Neural progenitor cell (in vitro differentiated cells): ENCODE data around the gene MFAP5. TPM values are rescaled to one million over a fixed set of nuclear protein-coding genes. Genes with fewer than 3 reads are reported as not detected.

Source experiments
- DNase-seq: peaks from one replicate; pipeline ENCODE4 v3.0.0-alpha.2; 2016; ENCODE audit warnings: low spot score
- H2AFZ ChIP-seq: fragments of 200-600 bp; sonication (generic); replicated peaks from 2 replicates; pipeline ENCODE4 v1.6.1; 2016; ENCODE audit warnings: antibody characterized with exemption
- H3F3A ChIP-seq: fragments of 200-600 bp; sonication (generic); 2 replicates; pipeline ENCODE4 v1.6.1; 2016; ENCODE audit warnings: antibody characterized with exemption, low read depth
- H3K27ac ChIP-seq: fragments of 200-600 bp; sonication (generic); 2 replicates; pipeline ENCODE4 v1.5.1; 2016; ENCODE audit warnings: mild to moderate bottlenecking
- H3K27me3 ChIP-seq: fragments of 200-600 bp; sonication (generic); 2 replicates; pipeline ENCODE4 v1.6.1; 2016; ENCODE audit warnings: mild to moderate bottlenecking, moderate library complexity
- H3K36me3 ChIP-seq: fragments of 200-600 bp; sonication (generic); 2 replicates; pipeline ENCODE4 v1.5.1; 2016
- H3K4me1 ChIP-seq: fragments of 200-600 bp; sonication (generic); 2 replicates; pipeline ENCODE4 v1.6.1; 2016; ENCODE audit warnings: mixed run types
- H3K4me2 ChIP-seq: fragments of 200-600 bp; sonication (generic); 2 replicates; pipeline ENCODE4 v1.6.1; 2016
- H3K4me3 ChIP-seq: fragments of 200-600 bp; sonication (generic); 2 replicates; pipeline ENCODE4 v1.5.1; 2016
- H3K79me2 ChIP-seq: fragments of 200-600 bp; sonication (generic); 2 replicates; pipeline ENCODE4 v1.6.1; 2016; ENCODE audit warnings: low read depth
- H3K9ac ChIP-seq: fragments of 200-600 bp; sonication (generic); 2 replicates; pipeline ENCODE4 v1.6.1; 2016
- H3K9me3 ChIP-seq: fragments of 200-600 bp; sonication (generic); 2 replicates; pipeline ENCODE4 v1.5.1; 2016; ENCODE audit warnings: low read depth
- H4K20me1 ChIP-seq: fragments of 200-600 bp; sonication (generic); 2 replicates; pipeline ENCODE4 v1.6.1; 2016; ENCODE audit warnings: low read depth
- H3K27ac Mint-ChIP-seq: 3 replicates; pipeline ENCODE4 v1.8.0; 2021; ENCODE audit warnings: mixed read lengths
- H3K27me3 Mint-ChIP-seq: 2 replicates; pipeline ENCODE4 v1.8.0; 2022; ENCODE audit warnings: low read depth, mild to moderate bottlenecking, inconsistent platforms, moderate library complexity, mixed read lengths; ENCODE audit not compliant: insufficient read depth
- H3K36me3 Mint-ChIP-seq: 3 replicates; pipeline ENCODE4 v1.8.0; 2021; ENCODE audit warnings: mixed read lengths
- H3K4me1 Mint-ChIP-seq: 3 replicates; pipeline ENCODE4 v1.8.0; 2021; ENCODE audit warnings: mixed read lengths
- H3K4me3 Mint-ChIP-seq: 3 replicates; pipeline ENCODE4 v1.8.0; 2021; ENCODE audit warnings: mild to moderate bottlenecking, moderate library complexity, mixed read lengths
- H3K9me3 Mint-ChIP-seq: 3 replicates; pipeline ENCODE4 v1.8.0; 2020; ENCODE audit warnings: mixed read lengths
- EZH2 ChIP-seq: fragments of 200-600 bp; sonication (generic); IDR thresholded peaks from 2 replicates; pipeline ENCODE4 v1.6.1; 2017; ENCODE audit warnings: antibody characterized with exemption, mild to moderate bottlenecking, moderate library complexity
- EZH2phosphoT487 ChIP-seq: fragments of 200-600 bp; sonication (generic); IDR thresholded peaks from 2 replicates; pipeline ENCODE4 v1.6.1; 2017; ENCODE audit warnings: antibody characterized with exemption
- total RNA-seq: library from RNA; depleted of rRNA; stranded (reverse); fragments of >200 nt; gene quantifications from 2 replicates; pipeline ENCODE4 v1.2.3, GENCODE V29; 2015; ENCODE audit warnings: low replicate concordance
- TF ChIP-seq, protein P1 (sequence below): fragments of 200-600 bp; sonication (generic); IDR thresholded peaks from 2 replicates; pipeline ENCODE4 v1.5.1; 2017; ENCODE audit warnings: antibody characterized with exemption, mild to moderate bottlenecking

Gene MFAP5
- total RNA-seq, 1 donor from 2014 or later = not detected

DNA sequence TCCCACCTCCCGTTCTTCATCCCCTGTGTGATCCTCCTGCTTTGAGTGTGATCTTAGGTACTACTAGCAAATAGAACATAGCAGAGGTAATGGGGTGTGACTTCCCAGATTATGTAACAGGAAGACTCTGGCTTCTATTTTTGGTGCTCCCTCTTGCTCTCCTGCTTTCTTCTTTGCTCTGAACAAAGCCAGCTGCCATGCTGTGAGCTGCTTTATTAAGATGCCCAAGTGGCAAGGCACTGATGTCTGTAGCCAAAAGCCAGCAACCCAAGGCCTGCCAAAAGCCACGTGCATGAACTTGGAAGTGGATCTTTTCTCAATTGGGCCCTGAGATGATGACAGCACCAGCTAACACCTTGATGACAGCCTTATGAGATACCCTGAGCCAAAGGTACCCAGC, 5.8 kb upstream of the MFAP5 start:
- Mint-ChIP-seq H3K27ac (no peak overlapping the region), H3K4me3 (no peak overlapping the region), H3K36me3 (no peaks in the 10 kb centered on the region), H3K9me3 (peaks cover 7% of the 10 kb centered on the region), H3K4me1 (no peaks in the 10 kb centered on the region), H3K27me3 (peaks cover 5% of the 10 kb centered on the region)
- no peaks in the 10 kb centered on the region for H3K36me3 ChIP-seq
- H3K79me2 ChIP-seq = no peaks in the 10 kb centered on the region
- H4K20me1 ChIP-seq = no peaks in the 10 kb centered on the region
- no peak overlapping the region for H3K27ac ChIP-seq
- no peaks in the 10 kb centered on the region for H3K9me3 ChIP-seq
- H3K4me3 ChIP-seq = no peak overlapping the region
- no peak for DNase-seq
- no peak overlapping the region for H3K9ac ChIP-seq
- TF ChIP-seq, protein P1, sequence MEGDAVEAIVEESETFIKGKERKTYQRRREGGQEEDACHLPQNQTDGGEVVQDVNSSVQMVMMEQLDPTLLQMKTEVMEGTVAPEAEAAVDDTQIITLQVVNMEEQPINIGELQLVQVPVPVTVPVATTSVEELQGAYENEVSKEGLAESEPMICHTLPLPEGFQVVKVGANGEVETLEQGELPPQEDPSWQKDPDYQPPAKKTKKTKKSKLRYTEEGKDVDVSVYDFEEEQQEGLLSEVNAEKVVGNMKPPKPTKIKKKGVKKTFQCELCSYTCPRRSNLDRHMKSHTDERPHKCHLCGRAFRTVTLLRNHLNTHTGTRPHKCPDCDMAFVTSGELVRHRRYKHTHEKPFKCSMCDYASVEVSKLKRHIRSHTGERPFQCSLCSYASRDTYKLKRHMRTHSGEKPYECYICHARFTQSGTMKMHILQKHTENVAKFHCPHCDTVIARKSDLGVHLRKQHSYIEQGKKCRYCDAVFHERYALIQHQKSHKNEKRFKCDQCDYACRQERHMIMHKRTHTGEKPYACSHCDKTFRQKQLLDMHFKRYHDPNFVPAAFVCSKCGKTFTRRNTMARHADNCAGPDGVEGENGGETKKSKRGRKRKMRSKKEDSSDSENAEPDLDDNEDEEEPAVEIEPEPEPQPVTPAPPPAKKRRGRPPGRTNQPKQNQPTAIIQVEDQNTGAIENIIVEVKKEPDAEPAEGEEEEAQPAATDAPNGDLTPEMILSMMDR = no peak
- TF ChIP-seq EZH2 = no peak
- no peak for TF ChIP-seq EZH2phosphoT487
- H3K27me3 ChIP-seq = no peaks in the 10 kb centered on the region
- H3K4me2 ChIP-seq = no peak overlapping the region
- H3F3A ChIP-seq = no peaks in the 10 kb centered on the region
- no peak overlapping the region for H2AFZ ChIP-seq
- no peaks in the 10 kb centered on the region for H3K4me1 ChIP-seq

DNA sequence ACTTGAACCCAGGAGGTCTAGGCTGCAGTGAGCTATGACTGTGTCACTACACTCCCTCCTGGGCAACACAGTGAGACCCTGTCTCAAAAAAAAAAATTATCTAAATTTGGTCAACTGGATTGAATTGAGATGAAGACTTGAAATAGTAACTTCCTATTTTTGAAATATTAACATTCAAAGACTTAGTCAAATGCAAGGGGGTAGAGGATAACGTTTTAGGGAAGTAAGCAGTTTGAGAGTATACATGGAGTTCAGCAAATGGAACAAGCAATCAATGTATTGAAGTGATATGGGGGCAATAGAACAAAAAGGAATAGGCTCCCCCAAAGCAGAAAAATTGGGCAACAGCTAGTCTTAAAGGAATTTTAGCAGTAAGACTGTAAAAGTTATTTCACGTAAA, 4.6 kb upstream of the MFAP5 start:
- DNase-seq = no peak
- H3K27me3 ChIP-seq = no peaks in the 10 kb centered on the region
- H3K4me2 ChIP-seq = no peak overlapping the region
- H3K4me1 Mint-ChIP-seq = no peaks in the 10 kb centered on the region
- H3K4me3 Mint-ChIP-seq = no peak overlapping the region
- no peak overlapping the region for H3K27ac Mint-ChIP-seq
- H3K27me3 Mint-ChIP-seq = peaks cover 5% of the 10 kb centered on the region
- H3K79me2 ChIP-seq = no peaks in the 10 kb centered on the region
- H3K27ac ChIP-seq = no peak overlapping the region
- TF ChIP-seq EZH2phosphoT487 (no peak), EZH2 (no peak)
- TF ChIP-seq, protein P1 = no peak
- no peaks in the 10 kb centered on the region for H3K36me3 Mint-ChIP-seq
- no peak overlapping the region for H3K9ac ChIP-seq
- no peaks in the 10 kb centered on the region for H3F3A ChIP-seq
- H4K20me1 ChIP-seq = no peaks in the 10 kb centered on the region
- H3K36me3 ChIP-seq = no peaks in the 10 kb centered on the region
- H2AFZ ChIP-seq = no peak overlapping the region
- H3K4me1 ChIP-seq = peaks cover 5% of the 10 kb centered on the region
- no peaks in the 10 kb centered on the region for H3K9me3 ChIP-seq
- H3K4me3 ChIP-seq = no peak overlapping the region
- peaks cover 7% of the 10 kb centered on the region for H3K9me3 Mint-ChIP-seq

DNA sequence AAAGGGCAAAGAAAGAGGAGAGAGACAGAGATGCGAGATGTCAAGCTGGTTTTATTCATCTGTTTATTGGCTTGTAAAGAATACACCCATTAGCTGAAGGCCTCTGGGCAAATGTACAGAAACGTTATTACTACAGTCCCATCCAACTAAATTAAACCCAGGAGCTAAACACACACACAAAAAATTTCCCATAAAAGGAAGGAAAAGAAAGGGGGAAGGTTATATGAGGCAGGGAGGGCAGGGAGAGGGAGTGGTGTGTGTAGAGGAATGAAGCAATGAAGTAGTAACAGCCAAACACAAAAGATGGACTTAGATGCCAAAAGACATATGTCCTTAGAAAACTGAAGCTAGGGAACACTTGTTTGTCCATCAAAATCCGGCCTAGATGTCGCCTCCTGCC, 3.1 kb upstream of the MFAP5 start:
- TF ChIP-seq, protein P1 = no peak
- no peak for TF ChIP-seq EZH2
- TF ChIP-seq EZH2phosphoT487 = no peak
- Histone ChIP-seq H3F3A (no peaks in the 10 kb centered on the region), H3K4me1 (peaks cover 12% of the 10 kb centered on the region), H3K4me2 (no peak overlapping the region), H3K79me2 (no peaks in the 10 kb centered on the region), H3K36me3 (no peaks in the 10 kb centered on the region), H3K27me3 (no peaks in the 10 kb centered on the region), H4K20me1 (no peaks in the 10 kb centered on the region), H3K9ac (no peak overlapping the region), H3K27ac (no peak overlapping the region), H3K4me3 (no peak overlapping the region), H2AFZ (no peak overlapping the region), H3K9me3 (no peaks in the 10 kb centered on the region)
- no peak overlapping the region for H3K4me3 Mint-ChIP-seq
- no peaks in the 10 kb centered on the region for H3K36me3 Mint-ChIP-seq
- DNase-seq = no peak
- peaks cover 5% of the 10 kb centered on the region for H3K4me1 Mint-ChIP-seq
- H3K27me3 Mint-ChIP-seq = peaks cover 5% of the 10 kb centered on the region
- peaks cover 7% of the 10 kb centered on the region for H3K9me3 Mint-ChIP-seq
- no peak overlapping the region for H3K27ac Mint-ChIP-seq
